Kidney (tissue), 14 donors: ENCODE data around the gene PCDH9. TPM values are rescaled to one million over a fixed set of nuclear protein-coding genes. Genes with fewer than 3 reads are reported as not detected.

ENCODE experiments used
- DNase-seq, 5 donors: peaks; one replicate each; pipeline ENCODE4 v3.0.0-alpha.2; 2013 to 2020
- FAIRE-seq: peaks from 2 replicates; lab custom pipeline; 2012; peaks lifted over from hg19 to GRCh38; lab: Jason Lieb, UNC
- H3K27ac ChIP-seq, 2 donors: one replicate each; pipeline ENCODE4 v1.7.0; 2013; ENCODE audit warnings: low read depth in 2 of 2, low read length in 2 of 2, inconsistent platforms in 1 of 2
- H3K27me3 ChIP-seq: one replicate; pipeline ENCODE4 v1.7.1; 2013; ENCODE audit warnings: low read length, inconsistent platforms; ENCODE audit not compliant: control insufficient read depth, insufficient read depth
- H3K36me3 ChIP-seq, 3 donors: one replicate each; pipeline versions ENCODE4 v1.7.0 to v1.7.1; 2013; ENCODE audit warnings: low read length in 3 of 3, control low read depth in 1 of 3, inconsistent platforms in 1 of 3; ENCODE audit not compliant: insufficient read depth in 3 of 3, control insufficient read depth in 2 of 3
- H3K4me1 ChIP-seq, 3 donors: one replicate each; pipeline versions ENCODE4 v1.7.0 to v1.7.1; 2013; ENCODE audit warnings: low read length in 3 of 3, inconsistent platforms in 1 of 3, low read depth in 1 of 3; ENCODE audit not compliant: control insufficient read depth in 2 of 3, insufficient read depth in 2 of 3
- H3K4me3 ChIP-seq, 3 donors: one replicate each; pipeline versions ENCODE4 v1.7.0 to v1.8.1; 2013; ENCODE audit warnings: low read length in 3 of 3, control low read depth in 1 of 3, inconsistent platforms in 1 of 3
- H3K9ac ChIP-seq, 3 donors: one replicate each; pipeline versions ENCODE4 v1.7.0 to v1.7.1; 2013; ENCODE audit warnings: low read length in 3 of 3, control low read depth in 1 of 3, inconsistent platforms in 1 of 3
- H3K9me3 ChIP-seq, 3 donors: one replicate each; pipeline versions ENCODE4 v1.7.0 to v1.7.1; 2013; ENCODE audit warnings: low read length in 3 of 3, control low read depth in 1 of 3, inconsistent platforms in 1 of 3; ENCODE audit not compliant: control insufficient read depth in 2 of 3, insufficient read depth in 1 of 3
- intact Hi-C: fragments of 100-400 bp; cut with DNase I; formaldehyde crosslinking; loops from one replicate; pipeline ENCODE4 v1.11.1; 2022
- polyA plus RNA-seq: library from polyadenylated mRNA; stranded (reverse); fragments of 350-450 nt; fragmentation: Illumina TruSeq; extraction: RNeasy Lipid Tissue Mini Kit (QIAGEN cat#74804); gene quantifications from one replicate; pipeline ENCODE4 v1.2.3, GENCODE V29; 2014; ENCODE audit warnings: low read depth, low replicate concordance; ENCODE audit not compliant: insufficient read depth
- total RNA-seq: library from RNA; stranded (reverse); fragmentation: NEBNext Ultra II Directional; extraction: Animal tissue kit (Norgen Biotek cat#: 25700); gene quantifications from one replicate; pipeline ENCODE4 v1.2.1, GENCODE V29; 2021
- TF ChIP-seq, protein P1 (sequence below): IDR thresholded peaks from 3 replicates; pipeline ENCODE4 v1.5.1; 2012; ENCODE audit warnings: mild to moderate bottlenecking, moderate library complexity, borderline replicate concordance; ENCODE audit not compliant: insufficient read depth; ENCODE audit errors: extremely low read depth
- donor health status: control.
- donor health status: control.
- donor health status: control.
- donor health status: control.
- donor health status: control.
- donor health status: DM: yes; HTN: yes; CAD: no.
- donor health status: Normal renal cell carcinoma (clear cell type).

The PCDH9 gene
- total and polyA plus RNA-seq, 2 donors from 2014 or later, result 1.6 to 9.5 TPM

- intact Hi-C loops, result no loop called here
- H3K9ac ChIP-seq, result peak overlapping the region in 1 of 3 donors; percentile 69
- H3K36me3 ChIP-seq, result no peaks in the 10 kb centered on the region
- FAIRE-seq (peak; percentile 96), DNase-seq (peak; percentile 80 to 92 (median 89))
- no peak overlapping the region for H3K27ac ChIP-seq
- peak overlapping the region; percentile 46 to 83 (median 53) for H3K4me3 ChIP-seq
- no peaks in the 10 kb centered on the region for H3K9me3 ChIP-seq
- H3K27me3 ChIP-seq, result no peaks in the 10 kb centered on the region
- peaks cover 0 to 9% (median 0%) of the 10 kb centered on the region in 3 donors for H3K4me1 ChIP-seq
- TF ChIP-seq, protein P1, sequence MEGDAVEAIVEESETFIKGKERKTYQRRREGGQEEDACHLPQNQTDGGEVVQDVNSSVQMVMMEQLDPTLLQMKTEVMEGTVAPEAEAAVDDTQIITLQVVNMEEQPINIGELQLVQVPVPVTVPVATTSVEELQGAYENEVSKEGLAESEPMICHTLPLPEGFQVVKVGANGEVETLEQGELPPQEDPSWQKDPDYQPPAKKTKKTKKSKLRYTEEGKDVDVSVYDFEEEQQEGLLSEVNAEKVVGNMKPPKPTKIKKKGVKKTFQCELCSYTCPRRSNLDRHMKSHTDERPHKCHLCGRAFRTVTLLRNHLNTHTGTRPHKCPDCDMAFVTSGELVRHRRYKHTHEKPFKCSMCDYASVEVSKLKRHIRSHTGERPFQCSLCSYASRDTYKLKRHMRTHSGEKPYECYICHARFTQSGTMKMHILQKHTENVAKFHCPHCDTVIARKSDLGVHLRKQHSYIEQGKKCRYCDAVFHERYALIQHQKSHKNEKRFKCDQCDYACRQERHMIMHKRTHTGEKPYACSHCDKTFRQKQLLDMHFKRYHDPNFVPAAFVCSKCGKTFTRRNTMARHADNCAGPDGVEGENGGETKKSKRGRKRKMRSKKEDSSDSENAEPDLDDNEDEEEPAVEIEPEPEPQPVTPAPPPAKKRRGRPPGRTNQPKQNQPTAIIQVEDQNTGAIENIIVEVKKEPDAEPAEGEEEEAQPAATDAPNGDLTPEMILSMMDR, result peak; percentile 78
Measured at GRCh38 chr13:67224148-67224846, 5.8 kb downstream of the PCDH9 start.

DNA sequence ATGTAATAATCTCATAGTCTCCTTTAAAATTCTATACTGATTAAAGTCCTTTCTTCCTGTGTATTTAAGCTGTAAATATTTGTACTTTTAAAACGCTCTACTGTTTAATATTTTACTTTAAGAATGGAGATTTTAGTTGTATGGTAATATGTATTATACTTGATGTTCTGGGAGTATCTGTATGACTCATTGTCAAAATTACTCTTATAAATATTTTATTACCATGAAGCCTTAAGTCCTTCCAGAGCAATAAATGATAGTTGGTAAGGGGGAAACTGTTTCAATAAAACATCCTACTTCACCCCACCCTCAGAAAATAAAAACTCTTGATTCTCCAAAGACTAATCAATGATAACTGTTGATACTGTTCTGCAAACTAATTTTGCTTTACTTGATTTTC lies 6.4 kb downstream of the PCDH9 start:
- intact Hi-C loops, result no loop called here
- H3K9ac ChIP-seq, result peak overlapping the region in 1 of 3 donors; percentile 69
- no peaks in the 10 kb centered on the region for H3K27me3 ChIP-seq
- no peaks in the 10 kb centered on the region for H3K9me3 ChIP-seq
- DNase-seq, result no peak
- H3K4me1 ChIP-seq, result peaks cover 0 to 8% (median 0%) of the 10 kb centered on the region in 3 donors
- TF ChIP-seq, protein P1, result no peak
- no peak for FAIRE-seq
- H3K27ac ChIP-seq, result no peak overlapping the region
- H3K36me3 ChIP-seq, result no peaks in the 10 kb centered on the region
- peak overlapping the region; percentile 46 to 83 (median 53) for H3K4me3 ChIP-seq

- H3K27me3 ChIP-seq, result no peaks in the 10 kb centered on the region
- H3K36me3 ChIP-seq, result no peaks in the 10 kb centered on the region
- FAIRE-seq, result peak; percentile 27
- no peak overlapping the region for H3K27ac ChIP-seq
- no peaks in the 10 kb centered on the region for H3K9me3 ChIP-seq
- H3K4me3 ChIP-seq, result no peak overlapping the region
- no peak overlapping the region for H3K9ac ChIP-seq
- TF ChIP-seq, protein P1, result no peak
- peaks cover 0 to 7% (median 0%) of the 10 kb centered on the region in 3 donors for H3K4me1 ChIP-seq
- intact Hi-C loops, result no loop called here
- DNase-seq, result peak in 1 of 5 donors; percentile 16
Measured at GRCh38 chr13:67223024-67223423, 7.1 kb downstream of the PCDH9 start.
